ENCODE results near the gene SLFN11.

DNA sequence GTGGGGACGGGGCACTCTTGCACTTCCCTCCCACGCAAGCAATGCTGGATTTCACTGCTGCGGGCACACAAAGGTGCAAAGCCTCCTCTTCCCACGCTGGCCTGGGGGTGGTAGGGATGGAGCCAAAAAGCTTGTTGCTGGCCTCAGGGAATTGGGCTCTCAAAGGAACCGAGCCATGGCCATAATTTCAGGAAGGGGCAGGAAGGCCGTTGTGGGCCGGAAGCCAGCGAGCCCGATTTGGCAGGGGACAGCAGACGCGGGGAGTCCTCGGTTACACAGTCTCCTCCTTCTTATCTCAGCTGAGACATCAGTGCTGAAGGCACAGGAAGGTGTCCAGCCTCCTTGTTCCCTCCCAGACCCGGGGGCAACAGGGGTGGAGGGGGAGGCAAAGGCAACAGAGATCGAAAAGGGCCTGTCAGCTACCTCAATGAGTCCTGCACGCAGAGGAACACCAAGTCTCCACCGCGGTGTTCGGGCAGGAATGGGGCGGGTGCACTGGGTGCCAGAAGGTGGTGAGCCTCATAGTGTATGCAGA, 59.5 kb downstream of the SLFN11 start:
- TF ChIP-seq, protein P1, sequence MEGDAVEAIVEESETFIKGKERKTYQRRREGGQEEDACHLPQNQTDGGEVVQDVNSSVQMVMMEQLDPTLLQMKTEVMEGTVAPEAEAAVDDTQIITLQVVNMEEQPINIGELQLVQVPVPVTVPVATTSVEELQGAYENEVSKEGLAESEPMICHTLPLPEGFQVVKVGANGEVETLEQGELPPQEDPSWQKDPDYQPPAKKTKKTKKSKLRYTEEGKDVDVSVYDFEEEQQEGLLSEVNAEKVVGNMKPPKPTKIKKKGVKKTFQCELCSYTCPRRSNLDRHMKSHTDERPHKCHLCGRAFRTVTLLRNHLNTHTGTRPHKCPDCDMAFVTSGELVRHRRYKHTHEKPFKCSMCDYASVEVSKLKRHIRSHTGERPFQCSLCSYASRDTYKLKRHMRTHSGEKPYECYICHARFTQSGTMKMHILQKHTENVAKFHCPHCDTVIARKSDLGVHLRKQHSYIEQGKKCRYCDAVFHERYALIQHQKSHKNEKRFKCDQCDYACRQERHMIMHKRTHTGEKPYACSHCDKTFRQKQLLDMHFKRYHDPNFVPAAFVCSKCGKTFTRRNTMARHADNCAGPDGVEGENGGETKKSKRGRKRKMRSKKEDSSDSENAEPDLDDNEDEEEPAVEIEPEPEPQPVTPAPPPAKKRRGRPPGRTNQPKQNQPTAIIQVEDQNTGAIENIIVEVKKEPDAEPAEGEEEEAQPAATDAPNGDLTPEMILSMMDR (conservative IDR thresholded peaks at IDR 0.05; ENCODE audit: low read depth, low read length), result no peak
- TF ChIP-seq EZH2phosphoT487 (IDR thresholded peaks at IDR 0.05; ENCODE audit: borderline replicate concordance, low read length), result no peak
- no peak for TF ChIP-seq EZH2 (IDR thresholded peaks at IDR 0.05; ENCODE audit: low read length, unreplicated experiment)
